CD14-positive monocyte (primary cell): ENCODE data around the gene RPL27. TPM values are rescaled to one million over a fixed set of nuclear protein-coding genes. Genes with fewer than 3 reads are reported as not detected.

Experiments used
- DNase-seq, 3 donors: peaks; one replicate each; pipeline ENCODE4 v3.0.0-alpha.2; 2011 to 2022
- H2AFZ ChIP-seq: 2 replicates; pipeline ENCODE4 v1.6.0; 2012; ENCODE audit warnings: mild to moderate bottlenecking, low read depth, low read length, inconsistent platforms; ENCODE audit not compliant: insufficient read depth, poor library complexity, severe bottlenecking
- H3K27ac ChIP-seq, 2 donors: 1 replicate in 1 of 2; 2 replicates in 1 of 2; pipeline ENCODE4 v1.5.1; 2012 to 2013; ENCODE audit warnings: low read length in 2 of 2, control low read depth in 1 of 2, inconsistent platforms in 1 of 2, low read depth in 1 of 2, mild to moderate bottlenecking in 1 of 2
- H3K27me3 ChIP-seq, 2 donors: one replicate each; pipeline versions ENCODE4 v1.6.0 to v1.6.1; 2011 to 2013; ENCODE audit warnings: low read length in 2 of 2; ENCODE audit not compliant: control insufficient read depth in 2 of 2, insufficient read depth in 2 of 2
- H3K36me3 ChIP-seq, 2 donors: replicated peaks in 1 of 2; 1 replicate in 1 of 2; 2 replicates in 1 of 2; pipeline versions ENCODE4 v1.5.1 to v1.6.1; 2012 to 2013; ENCODE audit warnings: low read length in 2 of 2, control low read depth in 1 of 2, inconsistent platforms in 1 of 2, mild to moderate bottlenecking in 1 of 2; ENCODE audit not compliant: insufficient read depth in 2 of 2, control insufficient read depth in 1 of 2
- H3K4me1 ChIP-seq, 2 donors: 1 replicate in 1 of 2; 2 replicates in 1 of 2; pipeline versions ENCODE4 v1.5.1 to v1.6.1; 2012 to 2013; ENCODE audit warnings: low read length in 2 of 2, control low read depth in 1 of 2, inconsistent platforms in 1 of 2, mild to moderate bottlenecking in 1 of 2, moderate library complexity in 1 of 2; ENCODE audit not compliant: insufficient read depth in 2 of 2, control insufficient read depth in 1 of 2
- H3K4me2 ChIP-seq: replicated peaks from 2 replicates; pipeline ENCODE3; 2012; ENCODE audit warnings: low read length, moderate library complexity, mild to moderate bottlenecking; ENCODE audit not compliant: poor library complexity, severe bottlenecking; ENCODE audit errors: extremely low read depth
- H3K4me3 ChIP-seq, 3 experiments: fragments of 200-600 bp in 1 of 3; sonication (generic) in 1 of 3; replicated peaks in 1 of 3; 1 replicate in 2 of 3; 2 replicates in 1 of 3; pipeline ENCODE4 v1.5.1; 2011 to 2013; ENCODE audit warnings: low read length in 3 of 3, mild to moderate bottlenecking in 3 of 3, control low read depth in 2 of 3, low read depth in 2 of 3, inconsistent platforms in 1 of 3, moderate library complexity in 1 of 3
- H3K79me2 ChIP-seq: 2 replicates; pipeline ENCODE4 v1.6.0; 2012; ENCODE audit warnings: mild to moderate bottlenecking, control low read depth, inconsistent platforms, low read length, moderate library complexity; ENCODE audit not compliant: insufficient read depth
- H3K9ac ChIP-seq: 2 replicates; pipeline ENCODE4 v1.6.0; 2017; ENCODE audit warnings: low read length, mild to moderate bottlenecking; ENCODE audit not compliant: insufficient read depth, poor library complexity, severe bottlenecking
- H3K9me3 ChIP-seq, 2 donors: replicated peaks in 1 of 2; 1 replicate in 1 of 2; 2 replicates in 1 of 2; pipeline versions ENCODE4 v1.5.1 to v1.6.1; 2012 to 2013; ENCODE audit warnings: low read length in 2 of 2, control low read depth in 1 of 2; ENCODE audit not compliant: control insufficient read depth in 1 of 2, insufficient read depth in 1 of 2
- H4K20me1 ChIP-seq: 2 replicates; pipeline ENCODE4 v1.6.0; 2012; ENCODE audit warnings: mild to moderate bottlenecking, low read length, control low read depth, moderate library complexity; ENCODE audit not compliant: insufficient read depth
- H3K27ac Mint-ChIP-seq, 7 donors: one replicate each; pipeline ENCODE4 v1.8.0; 2020; ENCODE audit warnings: mild to moderate bottlenecking in 7 of 7, mixed read lengths in 7 of 7, moderate library complexity in 6 of 7, inconsistent platforms in 2 of 7
- H3K27me3 Mint-ChIP-seq, 3 donors: one replicate each; pipeline ENCODE4 v1.8.0; 2021 to 2022; ENCODE audit warnings: low read depth in 3 of 3, mild to moderate bottlenecking in 3 of 3, mixed read lengths in 3 of 3, moderate library complexity in 3 of 3, inconsistent platforms in 1 of 3
- H3K36me3 Mint-ChIP-seq, 2 donors: one replicate each; pipeline ENCODE4 v1.8.0; 2020; ENCODE audit warnings: mixed read lengths in 2 of 2, inconsistent platforms in 1 of 2, mild to moderate bottlenecking in 1 of 2
- H3K4me1 Mint-ChIP-seq: one replicate; pipeline ENCODE4 v1.8.0; 2020; ENCODE audit warnings: mild to moderate bottlenecking, mixed read lengths
- H3K4me3 Mint-ChIP-seq, 2 donors: one replicate each; pipeline ENCODE4 v1.8.0; 2020; ENCODE audit warnings: mild to moderate bottlenecking in 2 of 2, mixed read lengths in 2 of 2, moderate library complexity in 1 of 2
- H3K9me3 Mint-ChIP-seq, 7 donors: one replicate each; pipeline ENCODE4 v1.8.0; 2020 to 2022; ENCODE audit warnings: mixed read lengths in 7 of 7, mild to moderate bottlenecking in 6 of 7, moderate library complexity in 6 of 7, inconsistent platforms in 2 of 7
- CTCF ChIP-seq: fragments of 200-600 bp; IDR thresholded peaks from one replicate; pipeline ENCODE4 v1.8.0; 2022; ENCODE audit warnings: antibody characterized with exemption, mild to moderate bottlenecking
- WGBS: methylation state at CpG from one replicate; pipeline ENCODE4 v1.1.5; 2013; ENCODE audit warnings: missing lambda C conversion rate; ENCODE audit not compliant: insufficient coverage; 5-methylcytosine and 5-hydroxymethylcytosine counted together
- intact Hi-C, 2 donors: fragments of 100-400 bp; cut with micrococcal nuclease; formaldehyde crosslinking; loops; one replicate each; pipeline versions ENCODE4 v1.15.0 to v1.15.1; 2023
- polyA plus RNA-seq, 3 donors: library from polyadenylated mRNA; depleted of rRNA in 1 of 3; unstranded in 2 of 3; stranded (reverse) in 1 of 3; fragments of 300-500 nt in 2 of 3; fragments of >200 nt in 1 of 3; fragmentation: Illumina TruSeq in 2 of 3; gene quantifications; 1 replicate in 2 of 3; 2 replicates in 1 of 3; pipeline ENCODE4 v1.2.3, GENCODE V29; 2012 to 2021

Gene RPL27
- polyA plus RNA-seq, 3 donors: 1,073 to 2,156 (median 1,232) TPM

GRCh38 chr17:43033948-43034881 is 36.0 kb downstream of the RPL27 start:
- Histone ChIP-seq H3K4me1 (peaks cover 0 to 9% of the 10 kb centered on the region in 2 donors), H3K9ac (no peak overlapping the region), H3K79me2 (no peaks in the 10 kb centered on the region), H3K4me3 (no peak overlapping the region), H3K36me3 (no peaks in the 10 kb centered on the region), H2AFZ (no peak overlapping the region), H4K20me1 (no peaks in the 10 kb centered on the region), H3K9me3 (no peaks in the 10 kb centered on the region), H3K27ac (no peak overlapping the region), H3K27me3 (no peaks in the 10 kb centered on the region), H3K4me2 (no peak overlapping the region)
- H3K9me3 Mint-ChIP-seq: no peaks in the 10 kb centered on the region
- WGBS: 89% methylated on average over 6 of the region's 12 CpGs
- H3K4me1 Mint-ChIP-seq: peaks cover 11% of the 10 kb centered on the region
- H3K36me3 Mint-ChIP-seq: no peaks in the 10 kb centered on the region
- no peak for DNase-seq
- no peak for TF ChIP-seq CTCF
- peak overlapping the region in 1 of 7 donors; percentile 56 for H3K27ac Mint-ChIP-seq
- no peak overlapping the region for H3K4me3 Mint-ChIP-seq
- peaks cover 0 to 2% (median 0%) of the 10 kb centered on the region in 3 donors for H3K27me3 Mint-ChIP-seq
- intact Hi-C loops: no loop called here

GRCh38 chr17:43034894-43035293 is 36.7 kb downstream of the RPL27 start:
- H3K27me3 Mint-ChIP-seq: peaks cover 0 to 2% (median 0%) of the 10 kb centered on the region in 3 donors
- no peak overlapping the region for H3K4me3 ChIP-seq
- H3K27me3 ChIP-seq: no peaks in the 10 kb centered on the region
- no peak overlapping the region for H3K4me2 ChIP-seq
- H3K27ac Mint-ChIP-seq: no peak overlapping the region
- no peak overlapping the region for H3K9ac ChIP-seq
- DNase-seq: no peak
- no peak overlapping the region for H2AFZ ChIP-seq
- no peaks in the 10 kb centered on the region for H4K20me1 ChIP-seq
- H3K4me1 Mint-ChIP-seq: peaks cover 5% of the 10 kb centered on the region
- H3K79me2 ChIP-seq: no peaks in the 10 kb centered on the region
- H3K4me3 Mint-ChIP-seq: no peak overlapping the region
- H3K9me3 Mint-ChIP-seq: no peaks in the 10 kb centered on the region
- H3K4me1 ChIP-seq: peaks cover 0 to 2% of the 10 kb centered on the region in 2 donors
- peaks cover 0 to 2% of the 10 kb centered on the region in 2 donors for H3K36me3 Mint-ChIP-seq
- H3K36me3 ChIP-seq: no peaks in the 10 kb centered on the region
- no peaks in the 10 kb centered on the region for H3K9me3 ChIP-seq
- TF ChIP-seq CTCF: no peak
- WGBS: 100% methylated on average over 1 of the region's 3 CpGs
- intact Hi-C loops: no loop called here
- H3K27ac ChIP-seq: no peak overlapping the region
